Measurements from ENCODE around the gene PTGR3. TPM values are rescaled to one million over a fixed set of nuclear protein-coding genes. Genes with fewer than 3 reads are reported as not detected.

PTGR3 gene
- total RNA-seq, 2 experiments from 2014 or later = 36.6 to 37.2 TPM

- H3K4me3 Mint-ChIP-seq = no peak overlapping the region
These were observed 20.0 kb upstream of the PTGR3 start for GRCh38 chr18:75228967-75229366.

GRCh38 chr18:75227535-75228296 lies 18.8 kb upstream of the PTGR3 start:
- ATAC-seq (ENCODE audit: low read depth) (no peak), DNase-seq (no peak)
- Mint-ChIP-seq H3K4me1 (peaks cover 27% of the 10 kb centered on the region), H3K27ac (no peak overlapping the region), H3K27me3 (no peaks in the 10 kb centered on the region), H3K9me3 (no peaks in the 10 kb centered on the region), H3K4me3 (no peak overlapping the region), H3K36me3 (peaks cover 8% of the 10 kb centered on the region)
- POLR2A ChIA-PET = interaction anchor here (1.0 to 1.7 kb wide), 2 partner anchors 17 to 19 kb away, joined by 5 to 6 read pairs; partner anchors contain the start of gene TSHZ1

More at GRCh38 chr18:75228967-75229366, 20.0 kb upstream of the PTGR3 start:
- POLR2A ChIA-PET = interaction anchor here (1.7 kb wide), 1 partner anchor 19 kb away, joined by 6 read pairs; the partner anchor contains the start of gene TSHZ1
- Mint-ChIP-seq H3K9me3 (no peaks in the 10 kb centered on the region), H3K27ac (no peak overlapping the region), H3K4me1 (peaks cover 24% of the 10 kb centered on the region), H3K27me3 (no peaks in the 10 kb centered on the region), H3K36me3 (peaks cover 8% of the 10 kb centered on the region)
- DNase-seq (no peak), ATAC-seq (ENCODE audit: low read depth) (no peak)

- H3K4me3 Mint-ChIP-seq = peak overlapping the region; percentile 44
- H3K36me3 Mint-ChIP-seq = peaks cover 8% of the 10 kb centered on the region
- POLR2A ChIA-PET = no interaction called here
These were observed 18.0 kb upstream of the PTGR3 start for GRCh38 chr18:75226956-75227316.

GRCh38 chr18:75226286-75226955 lies 17.5 kb upstream of the PTGR3 start:
- DNase-seq (no peak), ATAC-seq (ENCODE audit: low read depth) (no peak)
- Mint-ChIP-seq H3K4me1 (peaks cover 32% of the 10 kb centered on the region), H3K27ac (peak overlapping the region; percentile 16), H3K27me3 (no peaks in the 10 kb centered on the region), H3K36me3 (peaks cover 8% of the 10 kb centered on the region), H3K9me3 (no peaks in the 10 kb centered on the region), H3K4me3 (peak overlapping the region; percentile 44)
- POLR2A ChIA-PET = no interaction called here

More at GRCh38 chr18:75226956-75227316, 18.0 kb upstream of the PTGR3 start:
- H3K27me3 Mint-ChIP-seq = no peaks in the 10 kb centered on the region
- H3K4me1 Mint-ChIP-seq = peaks cover 31% of the 10 kb centered on the region
- no peaks in the 10 kb centered on the region for H3K9me3 Mint-ChIP-seq
- ATAC-seq (ENCODE audit: low read depth) (no peak), DNase-seq (no peak)
- peak overlapping the region; percentile 16 for H3K27ac Mint-ChIP-seq

- H3K27me3 Mint-ChIP-seq = no peaks in the 10 kb centered on the region
- H3K4me3 Mint-ChIP-seq = no peak overlapping the region
- H3K36me3 Mint-ChIP-seq = peaks cover 3% of the 10 kb centered on the region
- peaks cover 28% of the 10 kb centered on the region for H3K4me1 Mint-ChIP-seq
- no peak overlapping the region for H3K27ac Mint-ChIP-seq
- ATAC-seq (ENCODE audit: low read depth) = no peak
- POLR2A ChIA-PET = interaction anchor here (0.7 kb wide), 1 partner anchor 233 kb away, joined by 5 read pairs; no protein-coding TSS in a partner anchor
- DNase-seq = no peak
- no peaks in the 10 kb centered on the region for H3K9me3 Mint-ChIP-seq
These were observed 14.9 kb upstream of the PTGR3 start for GRCh38 chr18:75223687-75224347.

GRCh38 chr18:75222407-75222806 lies 13.5 kb upstream of the PTGR3 start:
- H3K36me3 Mint-ChIP-seq = peaks cover 3% of the 10 kb centered on the region
- no peak overlapping the region for H3K4me3 Mint-ChIP-seq
- H3K27me3 Mint-ChIP-seq = no peaks in the 10 kb centered on the region
- DNase-seq = no peak
- no peaks in the 10 kb centered on the region for H3K9me3 Mint-ChIP-seq
- POLR2A ChIA-PET = no interaction called here
- H3K27ac Mint-ChIP-seq = no peak overlapping the region
- ATAC-seq (ENCODE audit: low read depth) = no peak
- peaks cover 26% of the 10 kb centered on the region for H3K4me1 Mint-ChIP-seq

- POLR2A ChIA-PET = interaction anchor here (0.7 kb wide), 1 partner anchor 13 kb away, joined by 5 read pairs; the partner anchor contains the start of gene PTGR3
- ATAC-seq (ENCODE audit: low read depth) (no peak), DNase-seq (no peak)
- Mint-ChIP-seq H3K9me3 (no peaks in the 10 kb centered on the region), H3K4me1 (peaks cover 22% of the 10 kb centered on the region), H3K36me3 (peaks cover 3% of the 10 kb centered on the region), H3K27ac (peak overlapping the region; percentile 58), H3K27me3 (no peaks in the 10 kb centered on the region), H3K4me3 (peak overlapping the region; percentile 42)
These were observed 13.0 kb upstream of the PTGR3 start for GRCh38 chr18:75221897-75222296.

- Mint-ChIP-seq H3K27ac (no peak overlapping the region), H3K9me3 (no peaks in the 10 kb centered on the region), H3K36me3 (peaks cover 3% of the 10 kb centered on the region)
These were observed 12.5 kb upstream of the PTGR3 start for GRCh38 chr18:75221397-75221796.

GRCh38 chr18:75220551-75221355 lies 11.8 kb upstream of the PTGR3 start:
- Mint-ChIP-seq H3K4me1 (peaks cover 26% of the 10 kb centered on the region), H3K36me3 (peaks cover 2% of the 10 kb centered on the region), H3K9me3 (no peaks in the 10 kb centered on the region), H3K4me3 (no peak overlapping the region), H3K27ac (no peak overlapping the region), H3K27me3 (no peaks in the 10 kb centered on the region)
- no peak for DNase-seq
- POLR2A ChIA-PET = interaction anchor here (1.8 kb wide), 1 partner anchor 10 kb away, joined by 7 read pairs; the partner anchor contains the start of gene TSHZ1
- ATAC-seq (ENCODE audit: low read depth) = no peak

More at GRCh38 chr18:75221397-75221796, 12.5 kb upstream of the PTGR3 start:
- no peak for ATAC-seq (ENCODE audit: low read depth)
- H3K4me3 Mint-ChIP-seq = no peak overlapping the region
- no peaks in the 10 kb centered on the region for H3K27me3 Mint-ChIP-seq
- no peak for DNase-seq
- peaks cover 23% of the 10 kb centered on the region for H3K4me1 Mint-ChIP-seq
- POLR2A ChIA-PET = interaction anchor here (0.7 to 1.8 kb wide), 2 partner anchors 11 to 12 kb away, joined by 5 to 7 read pairs; partner anchors contain the start of genes PTGR3 and TSHZ1

- Mint-ChIP-seq H3K27ac (no peak overlapping the region), H3K36me3 (peaks cover 2% of the 10 kb centered on the region), H3K9me3 (no peaks in the 10 kb centered on the region), H3K27me3 (no peaks in the 10 kb centered on the region), H3K4me1 (peaks cover 33% of the 10 kb centered on the region), H3K4me3 (no peak overlapping the region)
- DNase-seq (no peak), ATAC-seq (ENCODE audit: low read depth) (no peak)
- POLR2A ChIA-PET = interaction anchor here (1.8 kb wide), 1 partner anchor 9 kb away, joined by 7 read pairs; the partner anchor contains the start of gene TSHZ1
These were observed 10.9 kb upstream of the PTGR3 start for GRCh38 chr18:75219745-75220375.

- H3K4me3 Mint-ChIP-seq = no peak overlapping the region
- H3K27ac Mint-ChIP-seq = peak overlapping the region; percentile 46
- H3K27me3 Mint-ChIP-seq = no peaks in the 10 kb centered on the region
- H3K36me3 Mint-ChIP-seq = peaks cover 3% of the 10 kb centered on the region
- no peak for DNase-seq
- H3K9me3 Mint-ChIP-seq = no peaks in the 10 kb centered on the region
- ATAC-seq (ENCODE audit: low read depth) = no peak
- peaks cover 39% of the 10 kb centered on the region for H3K4me1 Mint-ChIP-seq
- POLR2A ChIA-PET = no interaction called here
These were observed 9.4 kb upstream of the PTGR3 start for GRCh38 chr18:75218065-75218923.
